Upper lobe of left lung (tissue), 6 donors: ENCODE measurements around the gene ATP1B4. TPM values are rescaled to one million over a fixed set of nuclear protein-coding genes. Genes with fewer than 3 reads are reported as not detected.
"Not testable (repeated sequence)": the region's sequence is repeated elsewhere in the genome, so short reads cannot be mapped to it uniquely, and the experiment has no call there.

Experiments used
- ATAC-seq, 2 donors: fragments of 200-7000 bp; cut with Tn5 transposase; one replicate each; pipeline ENCODE4 v1.9.1; 2022; ENCODE audit warnings: mild to moderate bottlenecking in 2 of 2, moderate library complexity in 2 of 2; ENCODE audit not compliant: low FRiP score in 2 of 2
- DNase-seq, 2 donors: peaks; one replicate each; pipeline ENCODE4 v3.0.0-alpha.2; 2019 to 2020
- H3K27ac ChIP-seq, 4 donors: fragments of 200-600 bp; sonication (generic); one replicate each; pipeline ENCODE4 v1.5.1; 2016 to 2019
- H3K27me3 ChIP-seq, 4 donors: fragments of 200-600 bp; sonication (generic); one replicate each; pipeline ENCODE4 v1.5.1; 2017 to 2019
- H3K36me3 ChIP-seq, 4 donors: fragments of 200-600 bp; sonication (generic); one replicate each; pipeline ENCODE4 v1.5.1; 2016 to 2019
- H3K4me1 ChIP-seq, 4 donors: fragments of 200-600 bp; sonication (generic); one replicate each; pipeline ENCODE4 v1.5.1; 2018 to 2019
- H3K4me3 ChIP-seq, 4 donors: fragments of 200-600 bp; sonication (generic); one replicate each; pipeline ENCODE4 v1.5.1; 2017 to 2019; ENCODE audit warnings: mild to moderate bottlenecking in 2 of 4, moderate library complexity in 1 of 4
- H3K9me3 ChIP-seq, 4 donors: fragments of 200-600 bp; sonication (generic); one replicate each; pipeline ENCODE4 v1.5.1; 2018 to 2019
- EP300 ChIP-seq, 4 donors: sonication (generic); formaldehyde crosslinking; IDR thresholded peaks; one replicate each; pipeline ENCODE4 v1.5.1; 2017; ENCODE audit warnings: antibody characterized with exemption in 4 of 4, control low read depth in 2 of 4
- POLR2A ChIP-seq, 4 donors: fragments of 450-650 bp; IDR thresholded peaks; one replicate each; pipeline ENCODE4 v1.5.1; 2016 to 2017; ENCODE audit warnings: antibody characterized with exemption in 4 of 4, mild to moderate bottlenecking in 2 of 4
- POLR2AphosphoS5 ChIP-seq, 2 donors: sonication (generic); formaldehyde crosslinking; IDR thresholded peaks; one replicate each; pipeline ENCODE4 v1.5.1; 2017; ENCODE audit warnings: antibody characterized with exemption in 2 of 2
- WGBS, 2 donors: methylation state at CpG; one replicate each; pipeline ENCODE4 v1.1.5; 2017 to 2018; 5-methylcytosine and 5-hydroxymethylcytosine counted together
- total RNA-seq, 6 donors: library from RNA; depleted of rRNA in 4 of 6; stranded (reverse); fragments of >200 nt in 4 of 6; gene quantifications; one replicate each; pipeline versions ENCODE4 v1.1.0 to v1.2.1, GENCODE V29; 2016 to 2021
- TF ChIP-seq, protein P1 (sequence below), 6 experiments: fragments of 450-650 bp in 4 of 6; fragments of 200-600 bp in 2 of 6; sonication (generic) in 2 of 6; IDR thresholded peaks; one replicate each; pipeline ENCODE4 v1.5.1; 2016 to 2019; ENCODE audit warnings: antibody characterized with exemption in 6 of 6
- donor health status: DM: no; HTN: no; CAD: no; lungs with moderate emphysema.
- donor health status: DM: no; HTN: yes; CAD: no; lungs with severe emphysema.

Gene ATP1B4
- total RNA-seq, 6 donors from 2014 or later = not detected

DNA sequence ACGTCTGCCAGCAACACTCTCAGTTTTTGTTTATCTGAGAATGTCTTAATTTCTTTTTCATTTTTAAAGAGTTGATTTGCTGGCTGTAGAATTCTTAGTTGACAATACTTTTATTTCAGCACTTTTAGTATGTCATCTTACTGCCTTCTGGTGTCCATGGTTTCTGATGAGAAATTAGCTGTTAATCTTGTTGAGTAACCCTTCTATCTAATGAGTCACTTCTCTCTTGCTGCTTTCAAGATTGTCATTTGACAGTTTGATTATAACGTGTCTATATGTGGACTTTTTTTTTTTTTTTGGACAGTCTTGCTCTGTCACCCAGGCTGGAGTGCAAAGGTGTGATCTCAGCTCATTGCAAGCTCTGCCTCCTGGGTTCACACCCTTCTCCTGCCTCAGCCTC lies 26.6 kb upstream of the ATP1B4 start:
- Histone ChIP-seq H3K36me3 (no peaks in the 10 kb centered on the region), H3K9me3 (peaks cover 0 to 40% (median 6%) of the 10 kb centered on the region in 4 donors), H3K27ac (no peak overlapping the region), H3K4me3 (no peak overlapping the region), H3K27me3 (no peaks in the 10 kb centered on the region), H3K4me1 (no peaks in the 10 kb centered on the region)
- no peak for DNase-seq
- no peak for ATAC-seq
- TF ChIP-seq POLR2AphosphoS5 (IDR thresholded peaks at IDR 0.05) = no peak
- 69% methylated on average over 2 of the region's 2 CpGs for WGBS, 2 donors

DNA sequence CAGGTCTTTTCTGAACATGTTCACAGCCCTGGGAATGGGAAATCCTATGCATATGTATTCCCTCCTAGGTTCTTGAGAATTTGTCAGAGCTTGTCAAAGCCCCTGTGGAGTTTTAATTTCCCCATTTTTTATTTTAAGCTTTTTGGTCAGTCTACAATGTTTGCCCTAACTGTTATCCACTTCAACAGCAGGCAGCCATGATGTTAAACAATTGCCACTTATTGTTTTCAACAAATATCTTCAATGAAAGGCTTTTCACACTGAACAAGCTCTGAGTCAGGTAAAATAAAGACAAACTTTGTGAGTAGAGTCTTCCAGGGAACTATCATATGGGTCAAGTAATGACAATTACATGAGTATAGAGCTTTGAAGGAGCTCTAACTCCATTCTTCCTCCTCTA lies 25.0 kb upstream of the ATP1B4 start:
- peaks cover 0 to 40% (median 6%) of the 10 kb centered on the region in 4 donors for H3K9me3 ChIP-seq
- H3K4me1 ChIP-seq = no peaks in the 10 kb centered on the region
- no peak overlapping the region for H3K27ac ChIP-seq
- DNase-seq = no peak
- no peaks in the 10 kb centered on the region for H3K27me3 ChIP-seq
- TF ChIP-seq EP300 (IDR thresholded peaks at IDR 0.05) (no peak), POLR2A (IDR thresholded peaks at IDR 0.05) (no peak), POLR2AphosphoS5 (IDR thresholded peaks at IDR 0.05) (no peak)
- TF ChIP-seq, protein P1, sequence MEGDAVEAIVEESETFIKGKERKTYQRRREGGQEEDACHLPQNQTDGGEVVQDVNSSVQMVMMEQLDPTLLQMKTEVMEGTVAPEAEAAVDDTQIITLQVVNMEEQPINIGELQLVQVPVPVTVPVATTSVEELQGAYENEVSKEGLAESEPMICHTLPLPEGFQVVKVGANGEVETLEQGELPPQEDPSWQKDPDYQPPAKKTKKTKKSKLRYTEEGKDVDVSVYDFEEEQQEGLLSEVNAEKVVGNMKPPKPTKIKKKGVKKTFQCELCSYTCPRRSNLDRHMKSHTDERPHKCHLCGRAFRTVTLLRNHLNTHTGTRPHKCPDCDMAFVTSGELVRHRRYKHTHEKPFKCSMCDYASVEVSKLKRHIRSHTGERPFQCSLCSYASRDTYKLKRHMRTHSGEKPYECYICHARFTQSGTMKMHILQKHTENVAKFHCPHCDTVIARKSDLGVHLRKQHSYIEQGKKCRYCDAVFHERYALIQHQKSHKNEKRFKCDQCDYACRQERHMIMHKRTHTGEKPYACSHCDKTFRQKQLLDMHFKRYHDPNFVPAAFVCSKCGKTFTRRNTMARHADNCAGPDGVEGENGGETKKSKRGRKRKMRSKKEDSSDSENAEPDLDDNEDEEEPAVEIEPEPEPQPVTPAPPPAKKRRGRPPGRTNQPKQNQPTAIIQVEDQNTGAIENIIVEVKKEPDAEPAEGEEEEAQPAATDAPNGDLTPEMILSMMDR (IDR thresholded peaks at IDR 0.05) = no peak
- no peak for ATAC-seq
- H3K36me3 ChIP-seq = no peaks in the 10 kb centered on the region
- H3K4me3 ChIP-seq = no peak overlapping the region

DNA sequence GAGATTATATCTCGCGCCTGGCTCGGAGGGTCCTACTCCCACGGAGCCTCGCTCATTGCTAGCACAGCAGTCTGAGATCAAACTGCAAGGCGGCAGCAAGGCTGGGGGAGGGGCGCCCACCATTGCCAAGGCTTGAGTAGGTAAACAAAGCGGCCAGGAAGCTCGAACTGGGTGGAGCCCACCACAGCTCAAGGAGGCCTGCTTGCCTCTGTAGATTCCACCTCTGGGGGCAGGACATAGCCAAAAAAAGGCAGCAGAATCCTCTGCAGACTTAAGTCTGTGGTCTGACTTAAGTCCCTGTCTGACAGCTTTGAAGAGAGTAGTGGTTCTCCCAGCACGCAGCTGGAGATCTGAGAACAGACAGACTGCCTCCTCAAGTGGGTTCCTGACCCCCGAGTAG lies 17.3 kb upstream of the ATP1B4 start:
- not testable (repeated sequence) for H3K9me3 ChIP-seq, DNase-seq, H3K4me1 ChIP-seq, ATAC-seq, H3K27me3 ChIP-seq, H3K27ac ChIP-seq, H3K36me3 ChIP-seq, H3K4me3 ChIP-seq
- WGBS, 2 donors = 78% methylated on average over 11 of the region's 11 CpGs; no CpG with 5 or more reads in 1 of the 2 donors

DNA sequence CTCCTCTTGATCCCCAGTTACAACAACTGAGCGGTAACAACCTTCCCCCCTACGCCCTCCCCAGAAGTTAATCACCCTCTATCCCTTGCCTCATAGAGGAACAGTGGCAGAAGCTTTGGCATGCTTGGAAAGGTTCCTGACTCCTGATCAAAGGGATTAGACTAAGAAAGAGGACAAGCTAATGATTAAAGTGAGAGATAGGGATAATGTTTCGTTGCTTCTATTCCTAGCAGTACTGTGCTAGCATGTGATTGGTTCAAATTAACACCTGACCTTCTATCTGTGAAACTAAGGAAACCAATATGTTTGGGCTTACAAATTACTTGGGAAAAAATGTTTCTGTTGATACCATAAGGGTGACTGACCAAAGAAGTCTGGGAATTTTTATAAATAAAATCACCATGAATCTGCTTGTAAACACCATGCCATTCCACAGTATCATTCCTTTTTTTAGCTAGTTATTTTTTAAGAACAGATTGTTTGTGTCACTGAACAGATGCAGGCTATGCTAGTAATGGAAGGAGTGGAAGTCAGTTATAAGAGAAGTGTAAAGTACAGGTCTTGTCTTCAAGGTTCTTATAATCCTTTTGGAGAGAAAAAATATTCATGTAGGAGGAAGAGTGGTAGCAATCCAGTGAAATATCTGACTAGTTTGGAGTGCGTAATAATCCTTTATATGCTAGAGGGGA lies 11.3 kb upstream of the ATP1B4 start:
- ATAC-seq (no peak), DNase-seq (no peak)
- H3K36me3 ChIP-seq = no peaks in the 10 kb centered on the region
- H3K27me3 ChIP-seq = no peaks in the 10 kb centered on the region
- 59 to 71% methylated on average over 4 of the region's 4 CpGs for WGBS, 2 donors
- H3K9me3 ChIP-seq = no peaks in the 10 kb centered on the region
- H3K4me1 ChIP-seq = no peaks in the 10 kb centered on the region
- no peak overlapping the region for H3K27ac ChIP-seq
- no peak overlapping the region for H3K4me3 ChIP-seq
- TF ChIP-seq POLR2AphosphoS5 (IDR thresholded peaks at IDR 0.05) = no peak
- no peak for TF ChIP-seq POLR2A (IDR thresholded peaks at IDR 0.05)
- TF ChIP-seq, protein P1 (IDR thresholded peaks at IDR 0.05) = no peak
- no peak for TF ChIP-seq EP300 (IDR thresholded peaks at IDR 0.05)

DNA sequence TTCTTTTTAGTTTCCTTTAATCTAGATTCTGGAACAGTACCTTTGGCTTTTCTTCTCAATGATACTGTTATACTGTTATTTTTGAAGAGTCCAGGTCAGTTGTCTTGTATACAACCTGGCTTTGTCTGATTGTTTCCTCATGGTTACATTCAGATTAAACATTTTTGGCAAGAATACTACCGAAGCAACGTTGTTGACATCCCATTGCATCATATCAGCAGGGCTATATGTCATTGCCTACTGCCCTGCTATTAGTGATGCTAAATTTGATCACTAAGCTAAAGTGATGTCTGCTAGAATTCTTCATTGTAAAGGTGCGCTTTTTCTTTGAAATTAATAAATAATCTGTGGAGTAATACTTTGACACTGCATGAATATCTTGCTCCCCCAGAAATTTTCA lies 5.8 kb upstream of the ATP1B4 start:
- no peak overlapping the region for H3K4me3 ChIP-seq
- 62% methylated on average over 3 of the region's 3 CpGs for WGBS, 2 donors
- H3K27ac ChIP-seq = no peak overlapping the region
- H3K36me3 ChIP-seq = no peaks in the 10 kb centered on the region
- TF ChIP-seq, protein P1 (IDR thresholded peaks at IDR 0.05) = no peak
- no peak for TF ChIP-seq EP300 (IDR thresholded peaks at IDR 0.05)
- H3K9me3 ChIP-seq = no peaks in the 10 kb centered on the region
- DNase-seq (no peak), ATAC-seq (no peak)
- H3K27me3 ChIP-seq = no peaks in the 10 kb centered on the region
- no peaks in the 10 kb centered on the region for H3K4me1 ChIP-seq

DNA sequence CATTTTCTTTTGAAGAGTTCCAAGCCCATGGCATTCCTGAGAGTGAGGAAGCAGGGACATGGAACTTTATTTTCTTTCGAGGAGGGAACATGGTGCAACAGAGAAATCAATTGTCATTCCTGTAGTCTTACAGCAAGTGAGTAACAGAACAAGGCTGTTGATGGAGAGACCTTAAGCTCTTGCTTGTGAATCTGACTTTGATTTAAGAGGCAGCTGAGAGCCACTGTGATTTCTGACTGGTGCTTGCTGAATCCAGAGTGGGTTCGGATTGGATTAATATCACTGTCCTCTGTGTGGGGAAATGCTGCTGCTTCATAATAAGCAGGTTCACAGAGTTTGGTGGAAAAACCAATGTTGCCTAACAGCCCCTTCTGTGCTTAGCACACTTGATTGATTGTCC lies 4.7 kb upstream of the ATP1B4 start:
- ATAC-seq (no peak), DNase-seq (no peak)
- TF ChIP-seq POLR2A (IDR thresholded peaks at IDR 0.05) (no peak), EP300 (IDR thresholded peaks at IDR 0.05) (no peak), POLR2AphosphoS5 (IDR thresholded peaks at IDR 0.05) (no peak)
- TF ChIP-seq, protein P1 (IDR thresholded peaks at IDR 0.05) = no peak
- no peaks in the 10 kb centered on the region for H3K9me3 ChIP-seq
- no peak overlapping the region for H3K4me3 ChIP-seq
- no peaks in the 10 kb centered on the region for H3K36me3 ChIP-seq
- H3K4me1 ChIP-seq = no peaks in the 10 kb centered on the region
- 54 to 66% methylated on average over 2 of the region's 2 CpGs for WGBS, 2 donors
- H3K27ac ChIP-seq = no peak overlapping the region
- H3K27me3 ChIP-seq = no peaks in the 10 kb centered on the region
